NCI-H748 (cell line): ENCODE measurements around the gene SETSIP.
"Not testable (repeated sequence)": the region's sequence is repeated elsewhere in the genome, so short reads cannot be mapped to it uniquely, and the experiment has no call there.

Experiments
- DNase-seq: peaks from one replicate; lab custom pipeline; 2025; ENCODE audit not compliant: unreplicated experiment; lab: John Stamatoyannopoulos, UW

Gene SETSIP

GRCh38 chr1:92075311-92075710 lies at the start of gene SETSIP:
Gene SETSIP (minus strand): TSS chr1:92075411. CDS start chr1:92075411, 0 bp downstream.
- DNase-seq: no peak

- DNase-seq: no peak
Measured at GRCh38 chr1:92123868-92124267, 48.7 kb upstream of the SETSIP start.

GRCh38 chr1:92118826-92119225 lies 43.6 kb upstream of the SETSIP start:
- no peak for DNase-seq

- no peak for DNase-seq
Measured at GRCh38 chr1:92117526-92117925, 42.3 kb upstream of the SETSIP start.

GRCh38 chr1:92108631-92109030 lies 33.4 kb upstream of the SETSIP start:
- DNase-seq: no peak

- DNase-seq: no peak
Measured at GRCh38 chr1:92105546-92106081, 30.4 kb upstream of the SETSIP start.

GRCh38 chr1:92096317-92096716 lies 21.1 kb upstream of the SETSIP start:
- DNase-seq: no peak

- no peak for DNase-seq
Measured at GRCh38 chr1:92095874-92096273, 20.7 kb upstream of the SETSIP start.

- no peak for DNase-seq
Measured at GRCh38 chr1:92094595-92094994, 19.4 kb upstream of the SETSIP start.

GRCh38 chr1:92094090-92094489 lies 18.9 kb upstream of the SETSIP start:
- no peak for DNase-seq

- DNase-seq: no peak
Measured at GRCh38 chr1:92091625-92092024, 16.4 kb upstream of the SETSIP start.

GRCh38 chr1:92087542-92087941 lies 12.3 kb upstream of the SETSIP start:
- DNase-seq: peak; percentile 7

GRCh38 chr1:92085727-92086126 lies 10.5 kb upstream of the SETSIP start:
- DNase-seq: no peak

- no peak for DNase-seq
Measured at GRCh38 chr1:92084651-92085050, 9.4 kb upstream of the SETSIP start.

GRCh38 chr1:92081031-92081430 lies 5.8 kb upstream of the SETSIP start:
- DNase-seq: peak; percentile 14

- peak; percentile 74 for DNase-seq
Measured at GRCh38 chr1:92080128-92080985, 5.1 kb upstream of the SETSIP start, which contains the start of gene BTBD8. Gene BTBD8 (plus strand): TSS chr1:92080345. CDS start chr1:92080572, 227 bp downstream.

- no peak for DNase-seq
Measured at GRCh38 chr1:92079441-92079840, 4.2 kb upstream of the SETSIP start.

GRCh38 chr1:92078077-92078476 lies 2.9 kb upstream of the SETSIP start:
- DNase-seq: not testable (repeated sequence)

GRCh38 chr1:92076363-92076762 lies 1.2 kb upstream of the SETSIP start:
- DNase-seq: no peak

- DNase-seq: not testable (repeated sequence)
Measured at GRCh38 chr1:92074446-92074845, 765 bp downstream of the SETSIP start.

- DNase-seq: no peak
Measured at GRCh38 chr1:92070892-92071291, 4.3 kb downstream of the SETSIP start.

GRCh38 chr1:92066321-92066720 lies 8.9 kb downstream of the SETSIP start:
- no peak for DNase-seq
